GM23338 (cell line): ENCODE data around the gene TMEM132D. TPM values are rescaled to one million over a fixed set of nuclear protein-coding genes. Genes with fewer than 3 reads are reported as not detected.

ENCODE experiments used
- ATAC-seq: fragments of 200-7000 bp; cut with Tn5 transposase; 3 replicates; pipeline ENCODE4 v1.9.1; 2020
- DNase-seq: peaks from one replicate; pipeline ENCODE4 v3.0.0-alpha.2; 2015; ENCODE audit warnings: low spot score
- H2AFZ ChIP-seq: fragments of 200-600 bp; sonication (generic); 2 replicates; pipeline ENCODE4 v1.8.0; 2016; ENCODE audit warnings: antibody characterized with exemption, mild to moderate bottlenecking, moderate library complexity
- H3F3A ChIP-seq: fragments of 200-600 bp; sonication (generic); replicated peaks from 2 replicates; pipeline ENCODE4 v1.8.0; 2017; ENCODE audit warnings: antibody characterized with exemption, mixed run types, low read depth
- H3K27ac ChIP-seq: fragments of 200-600 bp; sonication (generic); 2 replicates; pipeline ENCODE4 v1.6.1; 2016; ENCODE audit warnings: low read depth
- H3K27me3 ChIP-seq: fragments of 200-600 bp; sonication (generic); 2 replicates; pipeline ENCODE4 v1.8.0; 2016; ENCODE audit warnings: mild to moderate bottlenecking, mixed run types, moderate library complexity; ENCODE audit not compliant: insufficient read depth
- H3K36me3 ChIP-seq: fragments of 200-600 bp; sonication (generic); 2 replicates; pipeline ENCODE4 v1.8.0; 2016; ENCODE audit warnings: mild to moderate bottlenecking; ENCODE audit not compliant: insufficient read depth
- H3K4me1 ChIP-seq: fragments of 200-600 bp; sonication (generic); 2 replicates; pipeline ENCODE4 v1.8.0; 2016; ENCODE audit warnings: mild to moderate bottlenecking, moderate library complexity; ENCODE audit not compliant: insufficient read depth
- H3K4me2 ChIP-seq: fragments of 200-600 bp; sonication (generic); 2 replicates; pipeline ENCODE4 v1.7.1; 2017; ENCODE audit warnings: mixed run types
- H3K4me3 ChIP-seq: fragments of 200-600 bp; sonication (generic); 2 replicates; pipeline ENCODE4 v1.6.1; 2016; ENCODE audit warnings: mixed run types
- H3K79me2 ChIP-seq: fragments of 200-600 bp; sonication (generic); replicated peaks from 2 replicates; pipeline ENCODE4 v1.8.0; 2017; ENCODE audit warnings: mild to moderate bottlenecking; ENCODE audit not compliant: insufficient read depth
- H3K9me2 ChIP-seq: fragments of 200-600 bp; sonication (generic); 2 replicates; pipeline ENCODE4 v1.8.0; 2017; ENCODE audit not compliant: insufficient read depth
- H4K20me1 ChIP-seq: fragments of 200-600 bp; sonication (generic); replicated peaks from 2 replicates; pipeline ENCODE4 v1.8.0; 2017; ENCODE audit warnings: mild to moderate bottlenecking; ENCODE audit not compliant: insufficient read depth
- H3K27ac Mint-ChIP-seq: 2 replicates; pipeline ENCODE4 v1.8.0; 2020; ENCODE audit warnings: inconsistent platforms, mild to moderate bottlenecking, moderate library complexity, mixed read lengths
- H3K27me3 Mint-ChIP-seq: 3 replicates; pipeline ENCODE4 v1.8.0; 2022; ENCODE audit warnings: low read depth, mild to moderate bottlenecking, moderate library complexity, mixed read lengths, inconsistent platforms; ENCODE audit not compliant: insufficient read depth, poor library complexity
- H3K36me3 Mint-ChIP-seq: 3 replicates; pipeline ENCODE4 v1.8.0; 2021; ENCODE audit warnings: low read depth, mild to moderate bottlenecking, inconsistent platforms, moderate library complexity, mixed read lengths
- H3K4me1 Mint-ChIP-seq: 3 replicates; pipeline ENCODE4 v1.8.0; 2020; ENCODE audit warnings: mild to moderate bottlenecking, inconsistent platforms, mixed read lengths
- H3K4me3 Mint-ChIP-seq: 3 replicates; pipeline ENCODE4 v1.8.0; 2021; ENCODE audit warnings: moderate library complexity, mild to moderate bottlenecking, inconsistent platforms, mixed read lengths
- H3K9me3 Mint-ChIP-seq: 3 replicates; pipeline ENCODE4 v1.8.0; 2020; ENCODE audit warnings: moderate library complexity, mild to moderate bottlenecking, inconsistent platforms, mixed read lengths
- CREB1 ChIP-seq: fragments of 250-450 bp; sonication (Bioruptor Pico); IDR thresholded peaks from 2 replicates; pipeline ENCODE4 v1.5.0; 2020; ENCODE audit warnings: low read depth, mild to moderate bottlenecking, moderate library complexity
- CTCF ChIP-seq, 2 experiments: fragments of 200-600 bp in 1 of 2; sonication (generic) in 1 of 2; conservative IDR thresholded peaks; 2 replicates each; pipeline versions ENCODE4 v1.5.1 to v1.6.1; 2016 to 2017; ENCODE audit warnings: antibody characterized with exemption in 2 of 2, low read depth in 2 of 2, mild to moderate bottlenecking in 2 of 2, moderate library complexity in 1 of 2
- ETS1 ChIP-seq: IDR thresholded peaks from 2 replicates; pipeline ENCODE4 v1.6.1; 2016; ENCODE audit warnings: antibody characterized with exemption
- EZH2 ChIP-seq: fragments of 200-600 bp; sonication (generic); IDR thresholded peaks from one replicate; pipeline ENCODE4 v1.8.0; 2017; ENCODE audit warnings: antibody characterized with exemption, mild to moderate bottlenecking, low read depth; ENCODE audit not compliant: unreplicated experiment
- EZH2phosphoT487 ChIP-seq: fragments of 200-600 bp; sonication (generic); IDR thresholded peaks from one replicate; pipeline ENCODE4 v1.8.1; 2018; ENCODE audit warnings: antibody characterized with exemption; ENCODE audit not compliant: unreplicated experiment
- JUNB ChIP-seq: IDR thresholded peaks from one replicate; pipeline ENCODE4 v1.6.1; 2016; ENCODE audit warnings: antibody characterized with exemption; ENCODE audit not compliant: unreplicated experiment
- NANOG ChIP-seq: IDR thresholded peaks from 2 replicates; pipeline ENCODE4 v1.6.1; 2016; ENCODE audit warnings: antibody characterized with exemption, borderline replicate concordance
- POLR2AphosphoS5 ChIP-seq: IDR thresholded peaks from 2 replicates; pipeline ENCODE4 v1.6.1; 2016; ENCODE audit warnings: antibody characterized with exemption, low read depth
- REST ChIP-seq: IDR thresholded peaks from one replicate; pipeline ENCODE4 v1.6.1; 2018; ENCODE audit warnings: antibody characterized with exemption; ENCODE audit not compliant: unreplicated experiment
- STAT1 ChIP-seq: IDR thresholded peaks from one replicate; pipeline ENCODE4 v1.6.1; 2016; ENCODE audit warnings: antibody characterized with exemption; ENCODE audit not compliant: unreplicated experiment
- ZNF114 ChIP-seq: fragments of 250-450 bp; sonication (Bioruptor Pico); IDR thresholded peaks from 2 replicates; pipeline ENCODE4 v1.5.0; 2020; ENCODE audit warnings: mild to moderate bottlenecking, moderate library complexity
- ZNF331 ChIP-seq: fragments of 250-450 bp; sonication (Bioruptor Pico); IDR thresholded peaks from 2 replicates; pipeline ENCODE4 v1.5.0; 2020; ENCODE audit warnings: low read depth, mild to moderate bottlenecking, moderate library complexity
- polyA plus RNA-seq: library from polyadenylated mRNA; unstranded; fragments of >200 nt; fragmentation: Nextera tagmentation; extraction: Ambion mirVana; gene quantifications from 2 replicates; pipeline ENCODE4 v1.2.1, GENCODE V29; 2016
- total RNA-seq: library from RNA; depleted of rRNA; stranded (reverse); fragments of >200 nt; shearing (Covaris generic); gene quantifications from 2 replicates; pipeline ENCODE4 v1.2.3, GENCODE V29; 2014
- TF ChIP-seq, protein P1 (sequence below): fragments of 250-450 bp; sonication (Bioruptor Pico); IDR thresholded peaks from 2 replicates; pipeline ENCODE4 v1.5.0; 2020; ENCODE audit warnings: mild to moderate bottlenecking, moderate library complexity

Gene TMEM132D
- total and polyA plus RNA-seq, 2 experiments from 2014 or later: 0.44 to 5.3 TPM

DNA sequence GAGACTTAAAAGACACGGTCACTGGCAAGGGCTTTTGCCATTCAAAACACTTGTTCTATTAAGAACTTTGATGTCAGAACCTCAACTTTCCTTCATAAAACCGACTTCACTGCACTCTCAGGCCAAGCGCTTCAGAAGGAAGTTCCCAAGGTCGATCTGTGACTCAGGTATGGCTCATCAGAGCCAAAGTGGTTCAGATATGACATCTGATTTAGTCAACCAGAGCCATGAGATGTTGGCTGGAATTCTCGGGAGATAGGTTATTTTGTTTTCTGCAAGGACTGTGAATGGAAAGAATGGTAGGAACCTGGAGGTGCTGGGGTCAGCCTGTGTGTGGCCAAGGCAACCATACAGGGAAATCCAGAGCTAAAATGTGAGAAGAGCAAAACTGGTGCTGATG lies 604.9 kb downstream of the TMEM132D start:
- DNase-seq (no peak), ATAC-seq (no peak)
- H3K4me3 Mint-ChIP-seq: no peak overlapping the region
- Histone ChIP-seq H3K4me3 (no peak overlapping the region), H3K4me1 (no peaks in the 10 kb centered on the region), H3K4me2 (no peak overlapping the region), H3K79me2 (no peaks in the 10 kb centered on the region), H3K27ac (no peak overlapping the region), H3K27me3 (no peaks in the 10 kb centered on the region), H4K20me1 (no peaks in the 10 kb centered on the region), H3K9me2 (no peaks in the 10 kb centered on the region), H2AFZ (no peak overlapping the region), H3K36me3 (no peaks in the 10 kb centered on the region), H3F3A (no peaks in the 10 kb centered on the region)
- TF ChIP-seq EZH2phosphoT487 (no peak), ZNF114 (CRISPR knock-in tag) (no peak), JUNB (no peak), ETS1 (no peak), CREB1 (CRISPR knock-in tag) (no peak), REST (no peak), CTCF (conservative IDR thresholded peaks at IDR 0.05; ENCODE audit: low read depth in 2 of 2) (no peak), NANOG (no peak), ZNF331 (CRISPR knock-in tag) (no peak), STAT1 (no peak), POLR2AphosphoS5 (no peak), EZH2 (no peak)
- TF ChIP-seq, protein P1, sequence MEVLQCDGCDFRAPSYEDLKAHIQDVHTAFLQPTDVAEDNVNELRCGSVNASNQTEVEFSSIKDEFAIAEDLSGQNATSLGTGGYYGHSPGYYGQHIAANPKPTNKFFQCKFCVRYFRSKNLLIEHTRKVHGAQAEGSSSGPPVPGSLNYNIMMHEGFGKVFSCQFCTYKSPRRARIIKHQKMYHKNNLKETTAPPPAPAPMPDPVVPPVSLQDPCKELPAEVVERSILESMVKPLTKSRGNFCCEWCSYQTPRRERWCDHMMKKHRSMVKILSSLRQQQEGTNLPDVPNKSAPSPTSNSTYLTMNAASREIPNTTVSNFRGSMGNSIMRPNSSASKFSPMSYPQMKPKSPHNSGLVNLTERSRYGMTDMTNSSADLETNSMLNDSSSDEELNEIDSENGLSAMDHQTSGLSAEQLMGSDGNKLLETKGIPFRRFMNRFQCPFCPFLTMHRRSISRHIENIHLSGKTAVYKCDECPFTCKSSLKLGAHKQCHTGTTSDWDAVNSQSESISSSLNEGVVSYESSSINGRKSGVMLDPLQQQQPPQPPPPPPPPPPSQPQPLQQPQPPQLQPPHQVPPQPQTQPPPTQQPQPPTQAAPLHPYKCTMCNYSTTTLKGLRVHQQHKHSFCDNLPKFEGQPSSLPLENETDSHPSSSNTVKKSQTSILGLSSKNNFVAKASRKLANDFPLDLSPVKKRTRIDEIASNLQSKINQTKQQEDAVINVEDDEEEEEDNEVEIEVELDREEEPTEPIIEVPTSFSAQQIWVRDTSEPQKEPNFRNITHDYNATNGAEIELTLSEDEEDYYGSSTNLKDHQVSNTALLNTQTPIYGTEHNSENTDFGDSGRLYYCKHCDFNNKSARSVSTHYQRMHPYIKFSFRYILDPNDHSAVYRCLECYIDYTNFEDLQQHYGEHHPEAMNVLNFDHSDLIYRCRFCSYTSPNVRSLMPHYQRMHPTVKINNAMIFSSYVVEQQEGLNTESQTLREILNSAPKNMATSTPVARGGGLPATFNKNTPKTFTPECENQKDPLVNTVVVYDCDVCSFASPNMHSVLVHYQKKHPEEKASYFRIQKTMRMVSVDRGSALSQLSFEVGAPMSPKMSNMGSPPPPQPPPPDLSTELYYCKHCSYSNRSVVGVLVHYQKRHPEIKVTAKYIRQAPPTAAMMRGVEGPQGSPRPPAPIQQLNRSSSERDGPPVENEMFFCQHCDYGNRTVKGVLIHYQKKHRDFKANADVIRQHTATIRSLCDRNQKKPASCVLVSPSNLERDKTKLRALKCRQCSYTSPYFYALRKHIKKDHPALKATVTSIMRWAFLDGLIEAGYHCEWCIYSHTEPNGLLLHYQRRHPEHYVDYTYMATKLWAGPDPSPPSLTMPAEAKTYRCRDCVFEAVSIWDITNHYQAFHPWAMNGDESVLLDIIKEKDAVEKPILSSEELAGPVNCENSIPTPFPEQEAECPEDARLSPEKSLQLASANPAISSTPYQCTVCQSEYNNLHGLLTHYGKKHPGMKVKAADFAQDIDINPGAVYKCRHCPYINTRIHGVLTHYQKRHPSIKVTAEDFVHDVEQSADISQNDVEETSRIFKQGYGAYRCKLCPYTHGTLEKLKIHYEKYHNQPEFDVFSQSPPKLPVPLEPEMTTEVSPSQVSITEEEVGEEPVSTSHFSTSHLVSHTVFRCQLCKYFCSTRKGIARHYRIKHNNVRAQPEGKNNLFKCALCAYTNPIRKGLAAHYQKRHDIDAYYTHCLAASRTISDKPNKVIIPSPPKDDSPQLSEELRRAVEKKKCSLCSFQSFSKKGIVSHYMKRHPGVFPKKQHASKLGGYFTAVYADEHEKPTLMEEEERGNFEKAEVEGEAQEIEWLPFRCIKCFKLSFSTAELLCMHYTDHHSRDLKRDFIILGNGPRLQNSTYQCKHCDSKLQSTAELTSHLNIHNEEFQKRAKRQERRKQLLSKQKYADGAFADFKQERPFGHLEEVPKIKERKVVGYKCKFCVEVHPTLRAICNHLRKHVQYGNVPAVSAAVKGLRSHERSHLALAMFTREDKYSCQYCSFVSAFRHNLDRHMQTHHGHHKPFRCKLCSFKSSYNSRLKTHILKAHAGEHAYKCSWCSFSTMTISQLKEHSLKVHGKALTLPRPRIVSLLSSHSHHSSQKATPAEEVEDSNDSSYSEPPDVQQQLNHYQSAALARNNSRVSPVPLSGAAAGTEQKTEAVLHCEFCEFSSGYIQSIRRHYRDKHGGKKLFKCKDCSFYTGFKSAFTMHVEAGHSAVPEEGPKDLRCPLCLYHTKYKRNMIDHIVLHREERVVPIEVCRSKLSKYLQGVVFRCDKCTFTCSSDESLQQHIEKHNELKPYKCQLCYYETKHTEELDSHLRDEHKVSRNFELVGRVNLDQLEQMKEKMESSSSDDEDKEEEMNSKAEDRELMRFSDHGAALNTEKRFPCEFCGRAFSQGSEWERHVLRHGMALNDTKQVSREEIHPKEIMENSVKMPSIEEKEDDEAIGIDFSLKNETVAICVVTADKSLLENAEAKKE: no peak
- H3K36me3 Mint-ChIP-seq: peaks cover 40% of the 10 kb centered on the region
- H3K9me3 Mint-ChIP-seq: peaks cover 96% of the 10 kb centered on the region
- no peaks in the 10 kb centered on the region for H3K4me1 Mint-ChIP-seq
- H3K27me3 Mint-ChIP-seq: peaks cover 3% of the 10 kb centered on the region
- no peak overlapping the region for H3K27ac Mint-ChIP-seq
